SK-N-SH (cell line): Measurements from ENCODE around the gene IGSF11. TPM values are rescaled to one million over a fixed set of nuclear protein-coding genes. Genes with fewer than 3 reads are reported as not detected.

Source experiments
- CTCF ChIA-PET: fragments of 300-600, 350-600 bp; formaldehyde crosslinking; extraction: SDS; loops from one replicate; lab custom pipeline; 2021; lab: Yijun Ruan, JAX
- POLR2A ChIA-PET: fragments of 350-600 bp; sonication (Branson Sonifier 250); formaldehyde crosslinking; extraction: SDS; loops from one replicate; lab custom pipeline; 2020; ENCODE audit warnings: antibody characterized with exemption, inconsistent platforms; lab: Yijun Ruan, JAX
- DNase-seq: peaks from one replicate; pipeline ENCODE4 v3.0.0; 2012
- H2AFZ ChIP-seq: fragments of 200-600 bp; sonication (generic); 2 replicates; pipeline ENCODE4 v1.8.1; 2016; ENCODE audit warnings: antibody characterized with exemption, mild to moderate bottlenecking, low read depth
- H3F3A ChIP-seq: fragments of 200-600 bp; sonication (generic); replicated peaks from 2 replicates; pipeline ENCODE3; 2016; ENCODE audit warnings: antibody characterized with exemption, mild to moderate bottlenecking; ENCODE audit not compliant: insufficient read depth
- H3K27ac ChIP-seq, 2 experiments: fragments of 200-500 bp in 1 of 2; fragments of 200-600 bp in 1 of 2; sonication (Bioruptor generic) in 1 of 2; sonication (generic), shearing (Covaris generic) in 1 of 2; 2 replicates each; pipeline versions ENCODE4 v1.5.1 to v1.6.1; 2014 to 2016; ENCODE audit warnings: low read depth in 2 of 2, inconsistent platforms in 1 of 2, low read length in 1 of 2, mild to moderate bottlenecking in 1 of 2, mixed read lengths in 1 of 2
- H3K27me3 ChIP-seq: fragments of 200-600 bp; sonication (generic), shearing (Covaris generic); 2 replicates; pipeline ENCODE4 v1.6.1; 2016; ENCODE audit warnings: mixed run types; ENCODE audit not compliant: insufficient read depth
- H3K36me3 ChIP-seq, 2 experiments: fragments of 200-500 bp in 1 of 2; fragments of 200-600 bp in 1 of 2; sonication (Bioruptor generic) in 1 of 2; sonication (generic) in 1 of 2; replicated peaks in 1 of 2; 2 replicates each; pipeline versions ENCODE3 to v1.5.1; 2014 to 2016; ENCODE audit warnings: low read length in 1 of 2, mild to moderate bottlenecking in 1 of 2; ENCODE audit not compliant: insufficient read depth in 2 of 2, control insufficient read depth in 1 of 2
- H3K4me1 ChIP-seq, 2 experiments: fragments of 200-500 bp in 1 of 2; fragments of 200-600 bp in 1 of 2; sonication (Bioruptor generic) in 1 of 2; sonication (generic), shearing (Covaris generic) in 1 of 2; 2 replicates each; pipeline versions ENCODE4 v1.5.1 to v1.6.1; 2014 to 2016; ENCODE audit warnings: low read depth in 1 of 2, low read length in 1 of 2, mixed run types in 1 of 2; ENCODE audit not compliant: insufficient read depth in 2 of 2, control insufficient read depth in 1 of 2
- H3K4me2 ChIP-seq: fragments of 200-600 bp; sonication (generic), shearing (Covaris generic); 2 replicates; pipeline ENCODE4 v1.6.1; 2017; ENCODE audit warnings: mixed run types
- H3K4me3 ChIP-seq, 2 experiments: fragments of 200-500 bp in 1 of 2; fragments of 200-600 bp in 1 of 2; sonication (Bioruptor generic) in 1 of 2; sonication (generic), shearing (Covaris generic) in 1 of 2; 2 replicates each; pipeline versions ENCODE4 v1.5.1 to v1.8.1; 2014 to 2016; ENCODE audit warnings: low read depth in 2 of 2, inconsistent platforms in 1 of 2, low read length in 1 of 2, mild to moderate bottlenecking in 1 of 2, mixed read lengths in 1 of 2, moderate library complexity in 1 of 2
- H3K79me2 ChIP-seq: fragments of 200-600 bp; sonication (generic); 2 replicates; pipeline ENCODE4 v1.8.1; 2017; ENCODE audit warnings: mild to moderate bottlenecking; ENCODE audit not compliant: insufficient read depth
- H3K9ac ChIP-seq: fragments of 200-600 bp; sonication (generic); 2 replicates; pipeline ENCODE4 v1.6.1; 2017; ENCODE audit warnings: mixed run types
- H3K9me2 ChIP-seq: fragments of 200-600 bp; sonication (generic); 2 replicates; pipeline ENCODE4 v1.6.1; 2017; ENCODE audit warnings: mixed run types
- H3K9me3 ChIP-seq: fragments of 200-600 bp; sonication (generic); 2 replicates; pipeline ENCODE4 v1.6.1; 2017; ENCODE audit warnings: mixed run types, mild to moderate bottlenecking, moderate library complexity
- H4K20me1 ChIP-seq: fragments of 200-600 bp; sonication (generic); 2 replicates; pipeline ENCODE4 v1.6.1; 2017; ENCODE audit warnings: mild to moderate bottlenecking, mixed run types; ENCODE audit not compliant: insufficient read depth
- CHD2 ChIP-seq: fragments of 150-350 bp; IDR thresholded peaks from 2 replicates; pipeline ENCODE4 v1.6.1; 2018; ENCODE audit warnings: low read length; ENCODE audit not compliant: partially characterized antibody
- ELF1 ChIP-seq: IDR thresholded peaks from 2 replicates; pipeline ENCODE4 v1.4.0; 2012
- EZH2phosphoT487 ChIP-seq: fragments of 200-600 bp; sonication (generic); IDR thresholded peaks from 2 replicates; pipeline ENCODE4 v1.6.1; 2017; ENCODE audit warnings: low read depth, mixed run types, mild to moderate bottlenecking, antibody characterized with exemption, moderate library complexity, borderline replicate concordance
- FOXM1 ChIP-seq: IDR thresholded peaks from 2 replicates; pipeline ENCODE4 v1.4.0; 2012; ENCODE audit warnings: low read depth, mild to moderate bottlenecking
- IRF3 ChIP-seq: fragments of 150-350 bp; IDR thresholded peaks from 2 replicates; pipeline ENCODE4 v1.6.1; 2016; ENCODE audit warnings: mild to moderate bottlenecking, low read depth, low read length
- JUND ChIP-seq: IDR thresholded peaks from 2 replicates; pipeline ENCODE4 v1.4.0; 2012
- MEF2A ChIP-seq: IDR thresholded peaks from 2 replicates; pipeline ENCODE4 v1.4.0; 2012; ENCODE audit warnings: low read depth, borderline replicate concordance
- MXI1 ChIP-seq: IDR thresholded peaks from 2 replicates; pipeline ENCODE4 v1.6.1; 2012; ENCODE audit warnings: mild to moderate bottlenecking, low read depth, low read length, improper control_type of control experiment
- PBX3 ChIP-seq: IDR thresholded peaks from 2 replicates; pipeline ENCODE4; 2012
- RAD21 ChIP-seq: IDR thresholded peaks from 2 replicates; pipeline ENCODE4 v1.6.1; 2012; ENCODE audit warnings: mild to moderate bottlenecking, low read length
- RCOR1 ChIP-seq: fragments of 150-350 bp; IDR thresholded peaks from 2 replicates; pipeline ENCODE4 v1.6.1; 2017; ENCODE audit warnings: antibody characterized with exemption, low read length
- REST ChIP-seq: IDR thresholded peaks from 2 replicates; pipeline ENCODE4 v1.6.1; 2012; ENCODE audit warnings: mild to moderate bottlenecking, low read depth, low read length, moderate library complexity
- RXRA ChIP-seq: IDR thresholded peaks from 2 replicates; pipeline ENCODE4 v1.4.0; 2012; ENCODE audit warnings: low read depth, mild to moderate bottlenecking, borderline replicate concordance
- USF1 ChIP-seq: IDR thresholded peaks from 2 replicates; pipeline ENCODE4 v1.4.0; 2012; ENCODE audit warnings: low read depth, borderline replicate concordance
- ZBTB33 ChIP-seq: IDR thresholded peaks from 2 replicates; pipeline ENCODE4 v1.4.0; 2012; ENCODE audit warnings: low read depth, borderline replicate concordance
- WGBS: methylation state at CpG from one replicate; pipeline ENCODE4 v1.1.6; 2017; ENCODE audit warnings: low lambda C conversion rate; 5-methylcytosine and 5-hydroxymethylcytosine counted together
- polyA plus RNA-seq, 3 experiments: library from polyadenylated mRNA; depleted of rRNA; stranded (reverse); fragments of >200 nt; gene quantifications; 2 replicates each; pipeline ENCODE4 v1.2.3, GENCODE V29; 2012

The IGSF11 gene
- polyA plus RNA-seq, 1 of the 3 experiments (the other 2 are of a cell fraction), result 0.07 TPM

- H3K4me3 ChIP-seq, result no peak overlapping the region
- H3K4me2 ChIP-seq, result no peak overlapping the region
- H3K9me2 ChIP-seq, result no peaks in the 10 kb centered on the region
- no peak overlapping the region for H2AFZ ChIP-seq
- no peaks in the 10 kb centered on the region for H3K9me3 ChIP-seq
- H3F3A ChIP-seq, result no peaks in the 10 kb centered on the region
- H3K9ac ChIP-seq, result no peak overlapping the region
- H4K20me1 ChIP-seq, result no peaks in the 10 kb centered on the region
- TF ChIP-seq RXRA (no peak), EZH2phosphoT487 (no peak), ZBTB33 (no peak), ELF1 (no peak), MEF2A (no peak), JUND (no peak), RAD21 (no peak)
- no peak overlapping the region for H3K27ac ChIP-seq
- DNase-seq, result no peak
- 10% methylated on average over 1 of the region's 1 CpG for WGBS
- ChIA-PET POLR2A (no interaction called here), CTCF (interaction anchor here (1.9 kb wide), 1 partner anchor 52 kb away, joined by 9 read pairs; no protein-coding TSS in a partner anchor)
- H3K79me2 ChIP-seq, result no peaks in the 10 kb centered on the region
- no peaks in the 10 kb centered on the region for H3K36me3 ChIP-seq
- no peaks in the 10 kb centered on the region for H3K27me3 ChIP-seq
- H3K4me1 ChIP-seq, result no peaks in the 10 kb centered on the region
Measured at GRCh38 chr3:118936811-118937210, 97.8 kb downstream of the IGSF11 start.

GRCh38 chr3:118932822-118933558 is 101.7 kb downstream of the IGSF11 start:
- Histone ChIP-seq H3F3A (no peaks in the 10 kb centered on the region), H3K9ac (no peak overlapping the region), H3K9me2 (no peaks in the 10 kb centered on the region), H4K20me1 (no peaks in the 10 kb centered on the region), H3K4me3 (no peak overlapping the region), H3K27me3 (no peaks in the 10 kb centered on the region), H3K9me3 (no peaks in the 10 kb centered on the region), H3K79me2 (no peaks in the 10 kb centered on the region), H3K4me1 (no peaks in the 10 kb centered on the region), H2AFZ (no peak overlapping the region), H3K4me2 (peak overlapping the region; percentile 41; the same call in 1 of the 2 replicates), H3K27ac (no peak overlapping the region), H3K36me3 (no peaks in the 10 kb centered on the region)
- 45% methylated on average over 5 of the region's 5 CpGs for WGBS
- POLR2A ChIA-PET, result no interaction called here
- DNase-seq, result no peak
- CTCF ChIA-PET, result interaction anchor here (0.7 to 3.7 kb wide), 5 partner anchors 8 to 51 kb away, joined by 3 to 16 read pairs (median 4); no protein-coding TSS in a partner anchor
- no peak for TF ChIP-seq REST
- TF ChIP-seq PBX3, result no peak
- TF ChIP-seq IRF3, result no peak
- no peak for TF ChIP-seq ZBTB33
- TF ChIP-seq RXRA, result no peak
- no peak for TF ChIP-seq CHD2
- TF ChIP-seq MXI1, result no peak
- TF ChIP-seq USF1, result no peak
- TF ChIP-seq FOXM1, result no peak
- no peak for TF ChIP-seq RCOR1
